RWPE2 (cell line): ENCODE results near the gene C1S.
A peak's percentile ranks its signal among the peaks of the same experiment; 100 is the strongest.

Experiments
- ATAC-seq: fragments of 200-7000 bp; cut with Tn5 transposase; 3 replicates; pipeline ENCODE4 v1.9.1; 2021; ENCODE audit warnings: low read depth
- DNase-seq: peaks from one replicate; pipeline ENCODE4 v3.0.0-alpha.2; 2020; ENCODE audit warnings: low spot score
- H3K27ac ChIP-seq: fragments of 450-650 bp; 2 replicates; pipeline ENCODE4 v1.5.1; 2017; ENCODE audit warnings: mild to moderate bottlenecking; ENCODE audit not compliant: poor library complexity, severe bottlenecking
- H3K27me3 ChIP-seq: fragments of 250-450 bp; sonication (Bioruptor Pico); 2 replicates; pipeline ENCODE4 v1.5.1; 2021; ENCODE audit warnings: mild to moderate bottlenecking, moderate library complexity; ENCODE audit not compliant: insufficient read depth, poor library complexity, severe bottlenecking
- H3K36me3 ChIP-seq: fragments of 250-450 bp; sonication (Bioruptor Pico); 2 replicates; pipeline ENCODE4 v1.5.1; 2020; ENCODE audit warnings: low read depth, mild to moderate bottlenecking, moderate library complexity
- H3K4me1 ChIP-seq: fragments of 250-450 bp; sonication (Bioruptor Pico); 2 replicates; pipeline ENCODE4 v1.5.1; 2021; ENCODE audit warnings: mild to moderate bottlenecking, moderate library complexity; ENCODE audit not compliant: insufficient read depth, poor library complexity, severe bottlenecking
- H3K4me3 ChIP-seq: fragments of 250-450 bp; sonication (Bioruptor Pico); 2 replicates; pipeline ENCODE4 v1.5.1; 2021; ENCODE audit warnings: mild to moderate bottlenecking, moderate library complexity; ENCODE audit not compliant: severe bottlenecking
- H3K9me3 ChIP-seq: fragments of 250-450 bp; sonication (Bioruptor Pico); 2 replicates; pipeline ENCODE4 v1.5.1; 2021; ENCODE audit warnings: mild to moderate bottlenecking, moderate library complexity; ENCODE audit not compliant: severe bottlenecking
- TF ChIP-seq, protein P1 (sequence below): fragments of 450-650 bp; IDR thresholded peaks from one replicate; pipeline ENCODE4 v1.5.1; 2017; ENCODE audit warnings: mild to moderate bottlenecking, moderate library complexity; ENCODE audit not compliant: poor library complexity, severe bottlenecking

The C1S gene

DNA sequence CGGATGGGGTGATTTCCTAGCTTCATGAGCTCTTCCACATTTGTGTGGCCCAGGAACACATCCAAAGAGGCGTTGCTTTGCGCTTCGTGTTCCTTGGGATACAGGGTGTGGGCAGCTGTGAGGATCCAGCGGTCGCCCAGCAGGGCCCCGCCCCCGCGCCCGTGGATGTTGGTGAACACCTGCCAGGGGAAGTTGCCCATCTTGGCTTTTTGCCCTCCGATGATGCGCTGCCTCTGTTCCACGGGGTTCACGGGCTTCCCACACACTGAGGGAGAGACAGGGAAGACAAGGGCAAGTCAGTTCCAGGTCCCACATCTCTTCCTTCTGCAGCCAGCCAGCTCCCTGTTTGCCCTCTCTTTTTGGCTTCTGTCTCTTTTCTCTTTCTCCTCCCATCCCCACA is 20.5 kb downstream of the C1S start:
- ATAC-seq (no peak), DNase-seq (no peak)
- H3K4me1 ChIP-seq, result peaks cover 18% of the 10 kb centered on the region
- peaks cover 12% of the 10 kb centered on the region for H3K36me3 ChIP-seq
- H3K27me3 ChIP-seq, result no peaks in the 10 kb centered on the region
- no peak overlapping the region for H3K4me3 ChIP-seq
- no peaks in the 10 kb centered on the region for H3K9me3 ChIP-seq
- TF ChIP-seq, protein P1, sequence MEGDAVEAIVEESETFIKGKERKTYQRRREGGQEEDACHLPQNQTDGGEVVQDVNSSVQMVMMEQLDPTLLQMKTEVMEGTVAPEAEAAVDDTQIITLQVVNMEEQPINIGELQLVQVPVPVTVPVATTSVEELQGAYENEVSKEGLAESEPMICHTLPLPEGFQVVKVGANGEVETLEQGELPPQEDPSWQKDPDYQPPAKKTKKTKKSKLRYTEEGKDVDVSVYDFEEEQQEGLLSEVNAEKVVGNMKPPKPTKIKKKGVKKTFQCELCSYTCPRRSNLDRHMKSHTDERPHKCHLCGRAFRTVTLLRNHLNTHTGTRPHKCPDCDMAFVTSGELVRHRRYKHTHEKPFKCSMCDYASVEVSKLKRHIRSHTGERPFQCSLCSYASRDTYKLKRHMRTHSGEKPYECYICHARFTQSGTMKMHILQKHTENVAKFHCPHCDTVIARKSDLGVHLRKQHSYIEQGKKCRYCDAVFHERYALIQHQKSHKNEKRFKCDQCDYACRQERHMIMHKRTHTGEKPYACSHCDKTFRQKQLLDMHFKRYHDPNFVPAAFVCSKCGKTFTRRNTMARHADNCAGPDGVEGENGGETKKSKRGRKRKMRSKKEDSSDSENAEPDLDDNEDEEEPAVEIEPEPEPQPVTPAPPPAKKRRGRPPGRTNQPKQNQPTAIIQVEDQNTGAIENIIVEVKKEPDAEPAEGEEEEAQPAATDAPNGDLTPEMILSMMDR, result no peak
- H3K27ac ChIP-seq, result peak overlapping the region; percentile 94

GRCh38 chr12:7083125-7083524 is 22.6 kb downstream of the C1S start:
- peaks cover 16% of the 10 kb centered on the region for H3K36me3 ChIP-seq
- no peaks in the 10 kb centered on the region for H3K27me3 ChIP-seq
- no peak for DNase-seq
- no peaks in the 10 kb centered on the region for H3K9me3 ChIP-seq
- H3K4me1 ChIP-seq, result peaks cover 18% of the 10 kb centered on the region
- ATAC-seq, result no peak
- no peak overlapping the region for H3K27ac ChIP-seq
- no peak overlapping the region for H3K4me3 ChIP-seq
- TF ChIP-seq, protein P1, result no peak

DNA sequence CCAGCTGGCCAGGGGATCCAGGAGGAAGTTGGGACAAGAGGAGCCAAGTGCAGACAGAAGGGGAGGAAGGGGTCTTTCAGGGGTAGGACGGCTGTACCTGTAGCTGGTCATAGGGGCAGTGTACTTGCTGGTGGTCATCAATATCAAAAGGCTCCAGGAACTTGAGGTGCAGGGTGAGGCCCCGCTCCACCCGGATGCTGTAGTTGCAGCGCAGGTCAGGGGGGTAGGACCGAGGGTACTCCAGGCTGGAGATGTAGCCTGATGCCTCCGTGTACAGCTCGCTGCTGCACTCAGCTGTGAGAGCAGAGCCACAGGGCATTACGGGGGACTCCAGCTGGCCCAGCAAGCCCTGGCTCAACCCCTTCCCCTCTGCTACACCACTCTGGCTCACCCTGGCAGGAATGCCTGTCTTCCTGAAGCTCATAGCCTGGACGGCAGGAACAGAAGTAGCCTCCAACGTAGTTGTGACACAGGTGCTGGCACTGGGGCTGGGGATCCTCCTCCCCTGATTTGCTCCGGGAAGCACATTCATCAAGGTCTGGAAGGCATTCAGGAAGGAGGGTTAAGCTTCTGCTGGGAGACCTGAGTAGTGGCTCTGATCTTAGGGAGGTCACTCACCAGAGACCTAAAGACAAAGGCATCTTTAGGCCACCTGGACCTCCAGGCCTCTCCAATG is 28.8 kb downstream of the C1S start:
- H3K4me3 ChIP-seq, result no peak overlapping the region
- no peaks in the 10 kb centered on the region for H3K4me1 ChIP-seq
- no peaks in the 10 kb centered on the region for H3K27me3 ChIP-seq
- DNase-seq (no peak), ATAC-seq (no peak)
- H3K36me3 ChIP-seq, result peaks cover 4% of the 10 kb centered on the region; the same call in 1 of the 2 replicates
- H3K9me3 ChIP-seq, result no peaks in the 10 kb centered on the region
- TF ChIP-seq, protein P1, result no peak
- H3K27ac ChIP-seq, result no peak overlapping the region

DNA sequence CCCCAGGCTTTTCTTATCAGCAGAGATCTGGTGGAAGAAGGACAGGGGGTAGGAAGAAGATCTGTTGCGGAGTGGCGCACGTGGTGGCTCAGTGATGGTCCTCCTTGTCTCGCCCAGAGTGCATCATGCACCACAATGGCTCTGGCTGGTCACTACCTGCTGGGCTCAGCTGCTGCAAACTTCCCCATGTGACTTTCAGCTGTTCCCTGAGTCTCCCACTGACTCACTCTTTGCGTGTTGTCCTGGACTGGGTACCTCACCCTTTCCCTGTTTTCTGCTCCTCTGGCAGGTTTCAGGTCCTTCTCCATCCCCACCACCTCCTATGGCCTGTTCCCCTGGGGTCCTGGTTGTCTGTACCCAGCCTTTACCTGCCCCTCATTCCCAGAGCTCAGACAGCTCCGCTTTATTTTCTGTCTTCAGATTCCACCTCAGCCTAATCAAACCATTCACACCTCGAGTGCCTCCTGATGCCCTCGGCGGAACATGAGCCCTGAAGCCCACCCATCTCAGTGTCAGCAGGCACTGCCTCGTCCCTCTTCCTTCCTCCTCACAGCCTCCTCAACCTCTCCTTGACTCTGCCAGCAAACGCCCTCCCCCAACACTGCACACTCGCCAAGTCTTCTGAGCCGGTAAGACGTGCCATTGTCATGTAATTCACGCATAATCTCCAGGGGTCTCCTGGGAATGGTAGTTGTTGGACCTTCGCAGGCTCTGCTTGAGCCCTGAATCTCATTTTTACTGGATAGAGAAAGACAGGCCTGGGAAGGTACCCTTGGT is 29.9 kb downstream of the C1S start:
- no peak overlapping the region for H3K4me3 ChIP-seq
- no peaks in the 10 kb centered on the region for H3K27me3 ChIP-seq
- H3K9me3 ChIP-seq, result no peaks in the 10 kb centered on the region
- no peaks in the 10 kb centered on the region for H3K4me1 ChIP-seq
- no peak overlapping the region for H3K27ac ChIP-seq
- ATAC-seq (no peak), DNase-seq (peak; percentile 15)
- TF ChIP-seq, protein P1, result no peak
- H3K36me3 ChIP-seq, result peaks cover 4% of the 10 kb centered on the region; the same call in 1 of the 2 replicates
